ENCODE results near the gene CCNJL.

- TF ChIP-seq CTCF (IDR thresholded peaks at IDR 0.05) (no peak), EZH2 (IDR thresholded peaks at IDR 0.05) (no peak)
These were observed 70.2 kb downstream of the CCNJL start for GRCh38 chr5:160242145-160242544.
